H4 (cell line): Measurements from ENCODE around the gene LARGE2. TPM values are rescaled to one million over a fixed set of nuclear protein-coding genes. Genes with fewer than 3 reads are reported as not detected.

ENCODE experiments used
- DNase-seq: peaks from one replicate; pipeline ENCODE4 v3.0.0-alpha.2; 2015; ENCODE audit warnings: low spot score
- total RNA-seq: library from RNA; depleted of rRNA; stranded (reverse); fragments of >200 nt; shearing (Covaris generic); gene quantifications from 2 replicates; pipeline ENCODE4 v1.2.3, GENCODE V29; 2014

The LARGE2 gene
- total RNA-seq, 1 experiment from 2014 or later: not detected

DNA sequence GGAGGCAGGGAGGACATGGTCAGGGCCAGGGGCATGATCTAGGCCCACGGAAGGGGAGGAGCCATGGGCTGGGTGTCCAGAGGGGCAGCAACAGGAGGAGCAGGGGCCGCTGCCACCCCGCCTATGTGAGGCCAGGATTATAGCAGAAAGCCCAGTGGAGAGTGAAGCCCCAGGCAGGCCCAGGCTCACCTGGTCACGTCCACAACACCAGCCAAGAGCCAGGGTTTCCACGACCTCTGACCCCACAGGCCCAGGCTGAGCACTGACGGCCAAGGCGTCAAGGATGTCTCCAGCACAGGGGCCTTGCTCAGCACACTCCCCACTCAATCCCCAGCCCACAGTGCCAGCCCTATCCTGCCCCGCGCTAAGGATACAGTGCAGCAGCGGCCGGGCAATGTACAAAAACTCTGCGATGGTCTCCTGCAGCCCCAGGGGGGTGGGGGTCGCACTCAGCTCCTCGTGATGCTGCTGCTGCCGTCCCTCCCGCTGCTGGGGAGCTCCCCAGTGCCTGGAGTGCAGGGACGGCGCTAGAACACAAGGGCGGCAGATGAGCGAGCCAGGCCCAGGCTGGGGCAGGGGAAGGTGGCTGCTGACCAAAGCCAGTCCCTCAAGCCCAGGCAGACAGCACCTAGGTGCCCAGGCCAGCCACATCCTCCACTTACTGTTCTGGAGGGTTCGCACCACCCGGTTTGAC lies 8.4 kb upstream of the LARGE2 start:
- DNase-seq: no peak

DNA sequence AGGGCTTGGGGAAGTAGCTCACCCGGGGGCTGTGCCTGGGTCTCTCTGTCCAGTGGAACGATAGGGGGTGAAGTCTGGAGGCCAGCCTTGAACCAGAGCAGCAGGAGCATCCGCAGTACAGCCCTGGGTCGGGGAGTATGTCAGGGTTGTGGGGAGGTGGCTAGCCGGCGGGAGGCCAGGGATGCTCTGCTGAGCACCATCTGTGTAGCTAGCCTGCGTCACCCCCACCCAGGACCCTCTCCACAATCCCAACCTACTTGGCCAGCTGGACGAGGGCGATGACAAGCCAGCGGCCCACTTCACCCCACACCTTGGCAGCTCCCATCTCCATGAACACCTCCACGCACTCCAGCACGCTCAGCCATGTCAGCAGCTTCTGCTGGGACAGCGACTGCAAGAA lies 7.0 kb upstream of the LARGE2 start:
- DNase-seq: no peak

DNA sequence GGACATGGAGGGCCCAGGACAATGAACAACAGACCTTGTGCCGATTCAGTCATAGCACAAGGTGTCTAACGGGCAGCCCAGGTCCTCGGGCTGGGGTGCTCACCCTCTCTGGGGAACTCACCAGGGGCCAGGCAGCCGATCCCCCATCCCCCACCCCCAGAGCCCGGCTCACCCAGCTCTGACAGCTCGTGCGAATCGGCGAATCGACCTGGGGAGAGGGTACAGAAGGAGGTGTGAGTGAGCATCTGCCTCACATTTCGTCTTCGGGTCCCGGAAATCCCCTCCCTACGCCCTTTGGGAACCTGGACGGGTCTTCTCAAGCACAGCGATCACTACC lies 5.2 kb upstream of the LARGE2 start:
- DNase-seq: no peak

DNA sequence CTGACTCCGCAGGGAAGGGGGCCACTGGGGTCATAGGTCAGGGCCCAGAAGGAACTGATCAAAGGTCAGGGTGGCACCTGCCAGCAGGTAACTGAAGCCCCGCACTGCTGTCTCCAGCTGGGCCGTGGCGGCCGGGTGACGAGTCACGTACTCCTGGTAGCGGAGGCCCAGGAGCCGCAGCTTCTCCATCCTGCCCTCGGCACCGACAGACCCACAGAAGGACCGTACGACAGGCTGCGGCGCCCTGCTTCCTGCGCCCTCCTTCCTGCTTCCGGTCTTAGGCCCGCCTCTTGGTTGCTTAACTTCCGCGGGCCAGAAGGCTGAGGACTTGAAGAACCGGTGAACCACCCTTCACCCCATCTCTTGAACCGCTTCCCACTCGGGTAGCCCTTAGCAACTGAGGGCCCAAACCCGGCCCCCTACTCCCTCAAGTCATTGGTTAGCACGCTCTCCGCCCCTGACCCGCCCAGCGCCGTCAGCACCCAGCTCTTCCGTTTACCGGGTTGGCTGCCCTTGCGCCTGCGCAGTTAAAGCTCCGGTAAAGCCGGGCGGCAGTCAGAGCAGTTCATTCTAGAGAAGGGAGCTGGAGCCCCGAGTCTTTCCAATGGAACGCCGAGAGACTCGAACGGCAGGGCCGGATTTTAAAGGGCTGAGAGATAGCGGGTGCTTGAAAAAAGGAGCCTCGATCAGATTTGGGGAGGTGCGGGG lies 4.7 kb upstream of the LARGE2 start, which contains the start of gene PEX16:
TSS of gene PEX16 (minus strand) at position 255 of the 708 bp plus-strand sequence. CDS start at position 189, 66 bp downstream.
- DNase-seq: peak; percentile 100

DNA sequence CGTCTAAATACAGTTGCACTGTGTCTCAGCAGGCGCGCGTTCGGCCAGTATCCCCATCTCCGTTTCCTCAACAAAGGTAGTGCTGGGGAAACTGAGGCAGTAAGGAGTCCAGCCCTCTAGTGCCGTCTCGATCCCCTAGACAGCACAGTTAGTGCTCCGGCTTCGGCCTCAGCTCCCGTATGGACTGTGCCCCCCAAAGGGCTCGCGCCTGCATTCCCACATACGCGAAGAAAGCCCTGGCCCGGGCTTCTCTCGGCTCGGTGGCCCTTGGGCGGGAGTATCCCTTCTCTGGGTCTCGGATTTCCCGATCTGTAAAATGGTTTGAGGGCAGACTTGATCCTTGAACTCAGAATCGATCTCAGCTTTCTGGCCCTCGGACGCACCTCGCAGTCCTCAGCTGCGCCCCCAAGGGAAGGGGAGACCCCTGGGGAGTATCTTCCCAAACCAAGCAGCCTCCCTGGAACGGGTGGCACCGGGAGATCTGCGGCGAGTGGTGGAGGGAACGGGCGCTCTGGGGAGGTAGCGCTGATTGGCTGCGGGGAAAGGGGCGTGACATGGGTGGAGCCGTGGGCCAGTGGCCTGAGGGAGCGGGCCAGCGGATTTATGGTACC lies 4.0 kb upstream of the LARGE2 start:
- peak; percentile 79 for DNase-seq

DNA sequence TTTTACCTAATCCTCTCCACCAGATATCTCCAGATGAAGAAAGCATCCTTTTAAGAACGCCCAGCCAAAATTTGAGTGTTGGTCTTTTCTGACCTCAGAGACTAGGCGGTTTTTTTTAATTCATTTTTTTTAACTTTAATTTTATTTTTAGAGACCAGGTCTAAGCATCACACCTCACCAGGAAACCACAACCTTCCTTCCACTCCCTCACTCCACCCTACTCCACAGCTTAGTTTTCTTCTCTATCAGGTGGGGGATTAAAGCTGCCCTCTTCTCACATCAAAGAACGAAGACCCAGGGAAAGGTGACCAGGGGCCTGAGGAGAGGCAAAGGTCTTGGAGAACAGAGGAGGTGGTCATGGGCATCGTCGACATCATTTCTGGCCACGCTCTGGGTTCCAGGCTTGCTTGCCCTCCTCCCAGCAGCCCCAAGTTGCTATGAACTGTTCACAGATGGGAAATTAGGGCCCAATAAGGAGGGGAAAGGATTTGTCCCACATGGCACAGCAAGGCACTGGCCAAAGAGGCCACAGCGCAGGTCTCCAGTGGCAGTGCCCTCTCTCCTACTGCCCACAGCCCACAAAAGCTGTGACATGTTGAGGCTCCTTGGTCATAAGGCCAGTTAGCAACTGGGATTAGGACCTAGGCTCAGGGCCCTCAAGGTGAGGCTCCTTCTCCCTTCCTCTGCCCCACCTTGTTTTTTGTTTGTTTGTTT lies 3.3 kb upstream of the LARGE2 start:
- DNase-seq: no peak

DNA sequence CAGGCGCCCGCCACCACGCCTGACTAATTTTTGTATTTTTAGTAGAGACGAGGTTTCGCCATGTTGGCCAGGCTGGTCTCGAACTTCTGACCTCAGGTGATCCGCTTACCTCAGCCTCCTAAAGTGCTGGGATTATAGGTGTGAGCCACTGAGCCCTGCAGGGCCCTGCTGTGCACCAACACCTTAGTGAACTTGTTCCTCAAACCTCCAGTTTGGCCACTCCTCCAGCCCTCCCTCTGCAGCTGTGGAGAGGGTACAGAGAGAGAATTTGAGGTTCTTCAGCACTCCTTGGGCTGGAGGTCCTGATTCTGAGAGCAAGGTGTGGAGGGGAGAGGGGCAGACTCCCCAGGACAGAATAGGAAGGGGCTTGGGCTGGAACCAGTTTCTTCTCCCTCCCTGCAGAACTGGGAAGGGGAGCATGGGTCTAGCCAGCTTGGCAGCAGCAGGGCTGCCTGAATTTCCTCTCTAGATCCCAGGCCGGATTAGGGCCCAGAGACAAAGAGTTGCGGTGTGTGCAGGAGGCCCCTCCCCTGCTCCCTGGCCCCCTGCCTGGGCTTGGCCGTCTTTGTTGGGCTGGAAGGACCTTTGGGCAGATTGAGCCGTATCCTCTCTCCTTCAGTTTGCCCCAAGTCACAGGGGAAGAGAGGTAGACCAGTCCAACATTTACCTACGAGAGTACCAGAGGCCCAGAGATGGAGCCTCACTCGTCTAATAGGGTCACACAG lies 2.5 kb upstream of the LARGE2 start:
- no peak for DNase-seq

DNA sequence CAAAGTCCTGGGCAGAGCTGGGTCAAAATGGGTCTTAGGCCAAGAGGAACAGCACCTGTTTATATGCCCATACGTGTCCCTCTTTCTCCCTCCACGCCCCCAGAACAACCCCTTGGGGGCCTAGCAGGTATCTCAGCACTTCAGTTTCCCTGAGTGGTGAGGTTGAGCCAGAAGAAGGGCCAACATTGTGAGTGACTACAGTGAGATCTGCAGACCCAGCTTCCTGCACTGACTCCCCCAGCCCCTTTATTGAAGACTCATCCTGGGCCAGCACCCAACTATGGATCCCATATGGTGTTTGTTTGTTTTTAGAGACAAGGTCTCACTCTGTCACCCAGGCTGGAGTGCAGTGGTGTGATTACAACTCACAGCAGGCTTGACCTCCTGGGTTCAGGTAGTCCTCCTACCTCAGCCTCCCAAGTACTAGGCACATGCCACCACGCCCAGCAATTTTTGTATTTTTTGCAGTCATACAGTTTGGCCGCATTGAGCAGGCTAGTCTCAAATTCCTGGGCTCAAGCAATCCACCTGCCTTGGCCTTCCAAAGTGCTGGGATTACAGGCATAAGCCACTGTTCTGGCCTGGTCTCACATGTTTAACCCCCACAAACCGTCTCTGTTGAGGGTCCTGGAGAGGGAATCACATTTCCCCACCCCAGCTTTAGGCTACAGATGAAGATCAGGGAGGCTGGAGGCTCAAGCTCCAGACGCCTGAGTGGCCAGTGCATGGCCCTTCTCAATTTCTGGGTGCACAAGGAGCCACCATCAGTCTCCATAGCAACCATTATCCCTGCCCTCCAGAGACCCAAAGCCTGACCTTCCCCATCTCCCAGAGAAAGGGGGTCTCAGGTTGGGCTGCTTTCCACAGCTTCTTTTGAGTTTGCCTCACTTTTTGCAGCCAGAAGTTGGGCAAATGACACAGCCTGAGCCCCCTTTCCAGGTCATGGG lies 1.7 kb upstream of the LARGE2 start:
- no peak for DNase-seq

DNA sequence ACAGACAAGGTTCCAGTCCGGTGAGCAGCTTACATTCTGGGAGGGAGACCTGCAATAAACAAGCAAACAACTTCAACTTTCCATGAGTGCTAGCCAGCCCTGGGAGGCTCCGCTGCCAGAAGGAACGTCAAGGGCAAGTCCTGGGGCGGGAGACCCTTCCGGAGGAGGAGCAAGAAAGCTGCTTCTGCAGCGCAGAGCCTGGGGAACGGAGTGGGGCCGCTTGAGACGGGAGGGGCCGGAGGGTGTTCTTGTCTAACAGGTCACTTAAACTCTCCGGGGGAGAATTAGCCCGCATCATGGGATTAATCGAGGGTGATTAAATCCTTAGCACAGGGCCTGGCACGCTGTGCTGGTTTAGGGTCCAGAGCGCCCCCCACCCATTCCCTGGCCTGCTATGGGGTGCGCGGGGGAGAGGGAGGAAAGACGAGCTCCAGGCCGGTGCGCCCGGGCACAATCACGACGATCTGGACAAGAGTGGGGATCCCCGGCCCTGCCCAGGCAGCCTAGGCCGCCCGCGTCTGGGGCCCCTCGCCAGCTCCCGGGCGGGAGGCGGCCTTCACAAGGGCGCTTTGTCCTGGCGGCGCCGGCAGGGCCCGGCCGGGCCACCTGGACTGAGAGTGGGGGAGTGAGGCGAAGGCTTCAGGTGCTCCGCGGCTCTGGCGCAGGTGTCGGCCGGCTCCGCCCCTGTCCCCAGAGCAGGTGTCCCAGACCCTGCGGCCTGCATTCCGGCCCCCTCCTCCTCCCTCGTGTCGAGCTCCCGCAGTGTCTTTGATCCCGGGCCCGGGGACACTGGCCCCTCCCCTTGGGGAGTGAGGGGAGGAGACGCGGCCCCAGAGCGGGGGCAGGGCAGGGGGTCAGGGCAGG lies 663 bp upstream of the LARGE2 start:
- DNase-seq: no peak

DNA sequence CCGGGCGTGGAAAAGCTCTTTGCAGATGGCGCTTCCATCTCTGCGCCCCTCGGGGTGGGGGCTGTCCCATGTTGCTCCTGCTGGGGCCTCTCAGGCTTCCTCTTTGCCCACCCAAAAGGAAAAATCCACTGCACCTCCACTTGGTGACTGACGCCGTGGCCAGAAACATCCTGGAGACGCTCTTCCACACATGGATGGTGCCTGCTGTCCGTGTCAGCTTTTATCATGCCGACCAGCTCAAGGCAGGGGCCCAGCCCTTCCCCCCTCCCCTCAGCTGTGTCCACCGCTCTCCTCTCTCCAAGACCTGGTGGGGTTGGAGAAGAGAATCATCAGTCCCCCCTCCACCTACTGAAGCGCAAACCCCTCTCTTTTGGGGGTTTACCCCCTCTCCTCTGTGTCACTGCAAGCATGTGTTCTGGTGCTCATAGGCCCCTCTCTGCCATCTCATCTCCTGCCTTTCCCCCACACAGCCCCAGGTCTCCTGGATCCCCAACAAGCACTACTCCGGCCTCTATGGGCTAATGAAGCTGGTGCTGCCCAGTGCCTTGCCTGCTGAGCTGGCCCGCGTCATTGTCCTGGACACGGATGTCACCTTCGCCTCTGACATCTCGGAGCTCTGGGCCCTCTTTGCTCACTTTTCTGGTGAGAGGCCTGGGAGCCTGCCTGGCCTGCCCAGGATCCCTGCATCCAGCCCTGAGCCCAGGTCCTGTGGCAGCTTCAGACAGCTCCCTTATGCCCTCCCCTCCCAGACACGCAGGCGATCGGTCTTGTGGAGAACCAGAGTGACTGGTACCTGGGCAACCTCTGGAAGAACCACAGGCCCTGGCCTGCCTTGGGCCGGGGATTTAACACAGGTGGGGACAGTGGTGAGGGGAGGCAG lies 1.8 kb downstream of the LARGE2 start:
- no peak for DNase-seq

DNA sequence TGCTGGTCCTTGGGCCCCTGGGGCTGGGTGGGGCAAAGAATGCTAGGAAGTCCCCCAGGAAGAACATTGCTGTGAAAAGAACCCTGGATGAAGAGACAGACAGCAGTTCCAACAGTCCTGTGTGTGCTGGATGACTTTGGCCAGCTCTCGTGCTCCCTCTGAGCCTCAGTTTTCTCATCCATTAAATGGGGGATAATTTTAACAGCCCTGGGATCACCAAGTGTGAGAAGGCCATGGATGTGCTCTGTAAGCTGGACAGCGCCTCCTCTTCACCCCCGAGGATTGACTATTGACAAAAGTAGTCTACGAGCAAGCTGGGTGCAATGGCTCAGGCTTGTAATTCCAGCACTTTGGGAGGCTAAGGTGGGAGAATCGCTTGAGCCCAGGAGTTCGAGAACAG lies 2.5 kb downstream of the LARGE2 start:
- no peak for DNase-seq

DNA sequence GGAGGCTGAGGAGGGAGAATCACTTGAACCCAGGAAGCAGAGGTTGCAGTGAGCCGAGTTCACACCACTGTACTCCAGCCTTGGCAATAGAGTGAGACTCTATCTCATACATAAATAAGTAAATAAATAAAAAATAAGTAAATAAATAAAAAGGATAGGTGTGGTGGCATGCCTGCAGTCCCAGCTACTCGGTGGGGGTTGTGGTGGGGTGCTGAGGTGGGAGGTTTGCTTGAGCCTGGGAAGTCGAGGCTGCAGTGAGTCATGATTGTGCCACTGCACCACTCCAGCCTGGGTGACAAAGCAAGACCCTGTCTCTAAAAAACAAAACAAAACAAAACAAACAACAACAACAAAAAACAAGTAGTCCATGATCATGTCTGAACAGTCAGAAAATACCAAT lies 3.1 kb downstream of the LARGE2 start:
- DNase-seq: no peak

DNA sequence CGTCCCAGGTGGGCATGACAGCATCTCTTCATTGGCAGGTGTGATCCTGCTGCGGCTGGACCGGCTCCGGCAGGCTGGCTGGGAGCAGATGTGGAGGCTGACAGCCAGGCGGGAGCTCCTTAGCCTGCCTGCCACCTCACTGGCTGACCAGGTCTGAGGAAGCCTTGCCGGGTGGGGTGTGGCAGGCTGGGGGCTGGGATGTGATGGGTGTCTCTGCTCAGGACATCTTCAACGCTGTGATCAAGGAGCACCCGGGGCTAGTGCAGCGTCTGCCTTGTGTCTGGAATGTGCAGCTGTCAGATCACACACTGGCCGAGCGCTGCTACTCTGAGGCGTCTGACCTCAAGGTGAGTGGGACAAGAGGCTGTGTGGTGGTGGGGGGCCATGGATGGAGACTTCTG lies 3.5 kb downstream of the LARGE2 start:
- DNase-seq: no peak

DNA sequence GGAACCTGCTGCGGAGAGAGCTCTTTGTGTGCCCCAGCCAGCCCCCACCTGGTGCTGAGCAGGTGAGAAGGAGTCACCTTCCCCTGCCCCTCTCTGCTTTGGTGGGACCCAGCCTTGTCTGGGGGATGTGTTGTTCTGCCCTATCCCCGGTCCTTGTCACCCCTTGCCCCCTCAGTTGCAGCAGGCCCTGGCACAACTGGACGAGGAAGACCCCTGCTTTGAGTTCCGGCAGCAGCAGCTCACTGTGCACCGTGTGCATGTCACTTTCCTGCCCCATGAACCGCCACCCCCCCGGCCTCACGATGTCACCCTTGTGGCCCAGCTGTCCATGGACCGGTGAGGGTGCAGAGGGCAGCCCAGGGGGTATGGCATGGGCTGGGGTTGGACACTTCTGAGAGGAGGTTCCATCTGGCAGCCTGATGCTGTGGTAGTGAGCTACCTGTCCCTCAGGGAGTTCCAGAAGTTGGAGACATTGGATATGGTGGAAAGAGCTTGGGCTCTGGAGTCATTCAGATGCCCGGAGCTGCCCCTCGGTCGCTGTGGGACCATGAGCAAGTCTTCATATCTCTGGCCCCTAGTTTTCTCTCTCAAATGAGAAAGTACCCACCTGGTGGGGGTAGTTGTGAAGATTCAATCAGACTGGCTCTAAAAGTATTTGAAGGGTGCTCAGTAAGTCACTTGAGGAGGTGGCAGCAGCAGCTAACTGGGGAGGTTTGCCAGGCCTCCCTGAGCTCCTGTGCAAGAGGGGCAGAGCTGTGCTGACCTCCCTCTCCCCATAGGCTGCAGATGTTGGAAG lies 4.3 kb downstream of the LARGE2 start:
- no peak for DNase-seq

DNA sequence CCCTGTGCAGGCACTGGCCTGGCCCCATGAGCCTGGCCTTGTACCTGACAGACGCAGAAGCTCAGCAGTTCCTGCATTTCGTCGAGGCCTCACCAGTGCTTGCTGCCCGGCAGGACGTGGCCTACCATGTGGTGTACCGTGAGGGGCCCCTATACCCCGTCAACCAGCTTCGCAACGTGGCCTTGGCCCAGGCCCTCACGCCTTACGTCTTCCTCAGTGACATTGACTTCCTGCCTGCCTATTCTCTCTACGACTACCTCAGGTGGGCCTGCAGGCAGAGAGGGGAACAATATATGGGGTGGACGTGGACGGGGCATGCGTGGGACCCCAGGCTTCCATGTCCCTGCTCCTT lies 4.9 kb downstream of the LARGE2 start:
- no peak for DNase-seq

DNA sequence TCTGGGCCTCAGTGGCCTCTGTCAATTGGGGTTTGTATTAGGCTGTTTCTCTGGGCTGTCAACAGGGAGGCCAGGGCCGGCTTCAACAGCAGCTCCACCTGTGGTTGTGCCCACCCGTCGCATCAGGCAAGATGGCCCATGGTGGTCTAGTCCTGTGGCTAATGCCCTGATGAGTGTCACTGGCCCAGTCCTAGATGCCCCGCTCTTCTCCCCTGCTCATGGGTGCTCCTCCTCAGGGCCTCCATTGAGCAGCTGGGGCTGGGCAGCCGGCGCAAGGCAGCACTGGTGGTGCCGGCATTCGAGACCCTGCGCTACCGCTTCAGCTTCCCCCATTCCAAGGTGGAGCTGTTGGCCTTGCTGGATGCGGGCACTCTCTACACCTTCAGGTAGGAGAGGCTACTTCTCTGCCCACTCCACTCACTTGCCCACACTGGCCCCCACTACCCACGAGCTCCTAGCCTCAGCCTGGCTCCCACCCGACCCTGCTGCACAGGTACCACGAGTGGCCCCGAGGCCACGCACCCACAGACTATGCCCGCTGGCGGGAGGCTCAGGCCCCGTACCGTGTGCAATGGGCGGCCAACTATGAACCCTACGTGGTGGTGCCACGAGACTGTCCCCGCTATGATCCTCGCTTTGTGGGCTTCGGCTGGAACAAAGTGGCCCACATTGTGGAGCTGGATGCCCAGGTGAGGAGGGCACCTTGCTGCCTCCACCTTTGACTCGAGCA lies 5.4 kb downstream of the LARGE2 start:
- no peak for DNase-seq

DNA sequence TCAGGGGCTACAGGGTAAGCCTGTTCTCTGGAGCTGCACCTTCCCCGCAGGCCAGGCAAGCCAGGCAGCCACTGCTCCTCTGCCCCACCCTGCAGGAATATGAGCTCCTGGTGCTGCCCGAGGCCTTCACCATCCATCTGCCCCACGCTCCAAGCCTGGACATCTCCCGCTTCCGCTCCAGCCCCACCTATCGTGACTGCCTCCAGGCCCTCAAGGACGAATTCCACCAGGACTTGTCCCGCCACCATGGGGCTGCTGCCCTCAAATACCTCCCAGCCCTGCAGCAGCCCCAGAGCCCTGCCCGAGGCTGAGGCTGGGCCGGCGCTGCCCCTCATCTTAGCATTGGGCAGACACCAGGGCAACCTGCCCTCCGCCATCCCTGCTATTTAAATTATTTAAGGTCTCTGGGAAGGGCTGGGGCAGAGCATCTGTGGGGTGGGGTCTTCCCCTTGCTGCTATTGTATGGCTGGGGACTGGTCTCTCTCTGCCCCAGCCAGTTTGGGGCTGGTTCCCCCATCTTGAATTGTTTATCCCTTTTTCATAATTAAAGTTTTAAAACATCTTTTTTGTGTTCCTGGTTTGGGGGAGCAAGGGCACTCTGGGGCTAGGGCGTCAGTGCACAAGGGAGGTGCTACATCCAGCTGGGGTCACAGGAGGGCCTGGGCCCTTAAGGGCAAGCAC lies 6.2 kb downstream of the LARGE2 start:
- no peak for DNase-seq
